H1 (cell line): Measurements from ENCODE around the gene RBCK1. TPM values are rescaled to one million over a fixed set of nuclear protein-coding genes. Genes with fewer than 3 reads are reported as not detected.

Experiments
- CHD7 ChIP-seq: fragments of 300-600 bp; sonication (generic); IDR thresholded peaks from 2 replicates; pipeline ENCODE4 v1.7.1; 2012; ENCODE audit warnings: low read length, moderate library complexity, mild to moderate bottlenecking, inconsistent platforms; ENCODE audit not compliant: insufficient replicate concordance
- SIRT6 ChIP-seq: IDR thresholded peaks from one replicate; pipeline ENCODE4 v1.7.1; 2012; ENCODE audit warnings: low read length, inconsistent platforms
- polyA plus RNA-seq, 7 experiments: library from polyadenylated mRNA; depleted of rRNA in 3 of 7; stranded (reverse) in 5 of 7; unstranded in 2 of 7; fragments of >200 nt in 5 of 7; fragments of 200-250 nt in 2 of 7; gene quantifications; 1 replicate in 5 of 7; 2 replicates in 1 of 7; 4 replicates in 1 of 7; pipeline versions ENCODE4 v1.2.1 to v1.2.3, GENCODE V29; 2011 to 2013; ENCODE audit warnings: missing spikeins in 2 of 7, mixed read lengths in 2 of 7
- total RNA-seq: library from RNA; stranded (reverse); fragmentation: NEBNext Ultra II Directional; extraction: Animal tissue kit (Norgen Biotek cat#: 25700); gene quantifications from 2 replicates; pipeline ENCODE4 v1.2.1, GENCODE V29; 2021

The RBCK1 gene
- total and polyA plus RNA-seq, 2 of the 8 experiments (the other 6 are each of a cell fraction or from before 2014, with no cell fraction given): 43.1 to 54.7 TPM

- TF ChIP-seq CHD7: no peak
- no peak for TF ChIP-seq SIRT6
Observed at GRCh38 chr20:402496-402885, 5.6 kb upstream of the RBCK1 start (continued).
